HCT116 (cell line): ENCODE measurements around the gene KLK13. TPM values are rescaled to one million over a fixed set of nuclear protein-coding genes. Genes with fewer than 3 reads are reported as not detected.

Experiments used
- ATAC-seq: fragments of 200-7000 bp; cut with Tn5 transposase; 2 replicates; pipeline ENCODE4 v1.9.1; 2020; ENCODE audit warnings: mild to moderate bottlenecking, moderate library complexity
- BruUV-seq: library from RNA; stranded (reverse); fragments of 400-500 nt; replicated peaks from 2 replicates; lab custom pipeline; 2021; lab: Mats Ljungman, UMichigan
- CTCF ChIA-PET: fragments of 300-600 bp; sonication (Branson Sonifier 250); formaldehyde crosslinking; loops from one replicate; lab custom pipeline; 2021; ENCODE audit warnings: antibody characterized with exemption; lab: Charles Lee
- POLR2A ChIA-PET: fragments of 300-600, 350-600 bp; sonication (Branson Sonifier 250); formaldehyde crosslinking; loops from one replicate; lab custom pipeline; 2021; ENCODE audit warnings: antibody characterized with exemption; lab: Charles Lee
- RAD21 ChIA-PET, 2 experiments: fragments of 300-600 bp; sonication (Branson Sonifier 250); formaldehyde crosslinking; loops; one replicate each; lab custom pipeline; 2023; ENCODE audit warnings: low total read pairs in 2 of 2; ENCODE audit not compliant: uncharacterized antibody in 2 of 2, unreplicated experiment in 2 of 2, low non-redundant PET in 1 of 2; lab: Charles Lee
- DNase-seq: peaks from one replicate; pipeline ENCODE4 v3.0.0-alpha.2; 2010; ENCODE audit warnings: low read depth, low spot score
- H2AFZ ChIP-seq: fragments of 200-600 bp; shearing (Covaris generic), sonication (generic); 2 replicates; pipeline ENCODE4 v1.6.1; 2017; ENCODE audit warnings: low read depth, mixed run types, mixed read lengths, antibody characterized with exemption, low read length; ENCODE audit not compliant: poor library complexity, severe bottlenecking
- H3K27ac ChIP-seq: 2 replicates; pipeline ENCODE4 v1.5.1; 2012; ENCODE audit warnings: low read depth, low read length
- H3K27me3 ChIP-seq: fragments of 200-600 bp; sonication (generic); 2 replicates; pipeline ENCODE4 v1.6.1; 2016; ENCODE audit warnings: mixed run types, low read length, mixed read lengths; ENCODE audit not compliant: insufficient read depth
- H3K36me3 ChIP-seq, 2 experiments: fragments of 200-500 bp in 1 of 2; fragments of 200-600 bp in 1 of 2; sonication (Bioruptor generic) in 1 of 2; sonication (generic) in 1 of 2; 2 replicates each; pipeline versions ENCODE4 v1.5.1 to v1.6.1; 2014 to 2016; ENCODE audit warnings: low read length in 2 of 2, inconsistent platforms in 1 of 2, mixed read lengths in 1 of 2, mixed run types in 1 of 2; ENCODE audit not compliant: insufficient read depth in 2 of 2, control insufficient read depth in 1 of 2
- H3K4me1 ChIP-seq, 2 experiments: fragments of 200-600 bp in 1 of 2; sonication (generic) in 1 of 2; 2 replicates each; pipeline versions ENCODE4 v1.5.1 to v1.6.1; 2012 to 2017; ENCODE audit warnings: low read length in 2 of 2, inconsistent platforms in 1 of 2, mild to moderate bottlenecking in 1 of 2, mixed read lengths in 1 of 2, mixed run types in 1 of 2, moderate library complexity in 1 of 2; ENCODE audit not compliant: insufficient read depth in 2 of 2, control insufficient read depth in 1 of 2
- H3K4me2 ChIP-seq: fragments of 200-600 bp; sonication (generic); 2 replicates; pipeline ENCODE4 v1.6.1; 2017; ENCODE audit warnings: mixed run types, low read length, mixed read lengths
- H3K4me3 ChIP-seq, 2 experiments: fragments of 200-600 bp in 1 of 2; sonication (generic) in 1 of 2; replicated peaks in 1 of 2; 2 replicates each; pipeline ENCODE4 v1.5.1; 2011 to 2016; ENCODE audit warnings: low read length in 2 of 2, control low read depth in 1 of 2, low read depth in 1 of 2, mild to moderate bottlenecking in 1 of 2, mixed read lengths in 1 of 2, mixed run types in 1 of 2
- H3K79me2 ChIP-seq: fragments of 200-600 bp; sonication (generic); 2 replicates; pipeline ENCODE4 v1.6.1; 2017; ENCODE audit warnings: mild to moderate bottlenecking, mixed run types, low read length, moderate library complexity, mixed read lengths; ENCODE audit not compliant: insufficient read depth
- H3K9ac ChIP-seq: fragments of 200-600 bp; sonication (generic); 2 replicates; pipeline ENCODE4 v1.6.1; 2016; ENCODE audit warnings: low read length, mixed read lengths
- H3K9me2 ChIP-seq: fragments of 200-600 bp; sonication (generic), shearing (Covaris generic); 2 replicates; pipeline ENCODE4 v1.6.1; 2017; ENCODE audit warnings: mixed run types, mild to moderate bottlenecking, moderate library complexity; ENCODE audit not compliant: insufficient read depth
- H3K9me3 ChIP-seq, 2 experiments: fragments of 200-500 bp in 1 of 2; fragments of 200-600 bp in 1 of 2; sonication (Bioruptor generic) in 1 of 2; sonication (generic) in 1 of 2; 2 replicates each; pipeline ENCODE4 v1.6.1; 2014 to 2017; ENCODE audit warnings: low read length in 2 of 2, mixed read lengths in 2 of 2, inconsistent platforms in 1 of 2, low read depth in 1 of 2, mild to moderate bottlenecking in 1 of 2, mixed run types in 1 of 2, moderate library complexity in 1 of 2; ENCODE audit not compliant: control insufficient read depth in 1 of 2, insufficient read depth in 1 of 2
- H4K20me1 ChIP-seq: fragments of 200-600 bp; sonication (generic), shearing (Covaris generic); 2 replicates; pipeline ENCODE4 v1.6.1; 2017; ENCODE audit warnings: mixed run types, mild to moderate bottlenecking, moderate library complexity; ENCODE audit not compliant: insufficient read depth
- CBX3 ChIP-seq: IDR thresholded peaks from 2 replicates; pipeline ENCODE4 v1.6.1; 2012; ENCODE audit warnings: low read depth
- CTCF ChIP-seq, 3 experiments: fragments of 200-600 bp in 1 of 3; sonication (generic) in 1 of 3; IDR thresholded peaks in 2 of 3; conservative IDR thresholded peaks in 1 of 3; 2 replicates each; pipeline ENCODE4 v1.5.1; 2012 to 2017; ENCODE audit warnings: low read depth in 2 of 3, low read length in 2 of 3, antibody characterized with exemption in 1 of 3, borderline replicate concordance in 1 of 3, control low read depth in 1 of 3, mild to moderate bottlenecking in 1 of 3, mixed read lengths in 1 of 3, mixed run types in 1 of 3, moderate library complexity in 1 of 3; ENCODE audit not compliant: insufficient read depth in 1 of 3
- EGR1 ChIP-seq: IDR thresholded peaks from 2 replicates; pipeline ENCODE4 v1.6.1; 2012; ENCODE audit warnings: low read depth
- ELF1 ChIP-seq: IDR thresholded peaks from 2 replicates; pipeline ENCODE4 v1.6.1; 2012; ENCODE audit warnings: low read depth, borderline replicate concordance
- EZH2 ChIP-seq: fragments of 200-600 bp; sonication (generic); IDR thresholded peaks from 2 replicates; pipeline ENCODE4 v1.6.1; 2017; ENCODE audit warnings: antibody characterized with exemption, mixed run types
- EZH2phosphoT487 ChIP-seq: fragments of 200-600 bp; IDR thresholded peaks from 2 replicates; pipeline ENCODE4 v1.6.1; 2018; ENCODE audit warnings: antibody characterized with exemption, borderline replicate concordance
- FOSL1 ChIP-seq: IDR thresholded peaks from 2 replicates; pipeline ENCODE4 v1.6.1; 2012; ENCODE audit warnings: low read depth
- JUND ChIP-seq: IDR thresholded peaks from 2 replicates; pipeline ENCODE4 v1.6.1; 2012
- MAX ChIP-seq: IDR thresholded peaks from 2 replicates; pipeline ENCODE4 v1.6.1; 2012
- POLR2A ChIP-seq: IDR thresholded peaks from 2 replicates; pipeline ENCODE4 v1.7.0; 2011; ENCODE audit warnings: borderline replicate concordance; ENCODE audit not compliant: insufficient read depth, insufficient read length; ENCODE audit errors: extremely low read depth
- POLR2AphosphoS5 ChIP-seq: IDR thresholded peaks from 2 replicates; pipeline ENCODE4 v1.6.1; 2011; ENCODE audit warnings: mild to moderate bottlenecking, low read depth, low read length, moderate library complexity
- SP1 ChIP-seq: IDR thresholded peaks from 2 replicates; pipeline ENCODE4 v1.6.1; 2012; ENCODE audit warnings: low read depth
- SRF ChIP-seq: IDR thresholded peaks from 2 replicates; pipeline ENCODE4 v1.6.1; 2012; ENCODE audit warnings: low read depth
- TCF7L2 ChIP-seq: IDR thresholded peaks from 2 replicates; pipeline ENCODE4 v1.7.0; 2011; ENCODE audit warnings: borderline replicate concordance, inconsistent platforms; ENCODE audit not compliant: insufficient read depth, insufficient read length; ENCODE audit errors: extremely low read depth
- YY1 ChIP-seq: IDR thresholded peaks from 2 replicates; pipeline ENCODE4 v1.6.1; 2011; ENCODE audit warnings: low read length, low read depth, moderate library complexity, mild to moderate bottlenecking; ENCODE audit not compliant: insufficient replicate concordance; ENCODE audit errors: extremely low read depth
- ZBTB33 ChIP-seq: IDR thresholded peaks from 2 replicates; pipeline ENCODE4 v1.6.1; 2011; ENCODE audit warnings: mild to moderate bottlenecking, low read length, moderate library complexity; ENCODE audit not compliant: insufficient replicate concordance; ENCODE audit errors: extremely low read depth
- ZNF274 ChIP-seq: fragments of 200-500 bp; sonication (Bioruptor generic); IDR thresholded peaks from 2 replicates; pipeline ENCODE4 v1.6.1; 2014; ENCODE audit warnings: mild to moderate bottlenecking, low read depth, low read length, inconsistent platforms
- intact Hi-C: fragments of 100-400 bp; cut with micrococcal nuclease; formaldehyde crosslinking; loops from 2 replicates; pipeline ENCODE4 v1.10.0; 2022
- total RNA-seq: library from RNA; stranded (reverse); gene quantifications from one replicate; pipeline ENCODE4 v1.2.1, GENCODE V29; 2021; ENCODE audit not compliant: unreplicated experiment

KLK13 gene
- total RNA-seq, 1 experiment from 2014 or later = 3.2 TPM

DNA sequence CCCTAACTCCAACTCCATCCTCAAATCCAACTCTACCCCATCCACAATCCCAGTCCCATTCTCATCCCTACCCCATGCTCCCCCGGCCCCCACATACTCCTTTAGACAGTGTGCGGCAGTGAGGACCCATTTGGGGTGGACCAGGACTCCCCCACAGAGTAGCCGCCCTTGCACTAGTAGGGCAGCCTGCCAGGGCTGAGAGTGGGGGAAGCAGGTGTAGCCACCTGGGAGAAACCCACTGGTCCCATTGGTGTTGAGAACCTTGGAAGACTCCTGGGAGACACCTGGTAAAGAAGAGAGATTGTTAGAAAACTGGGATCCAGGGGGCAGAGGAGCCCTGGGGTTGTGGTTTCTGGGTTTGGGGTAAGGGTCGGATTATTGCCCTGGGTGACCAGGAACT is 4.6 kb downstream of the KLK13 start:
- RAD21 ChIA-PET = no interaction called here

More for the DNA sequence above, 4.6 kb downstream of the KLK13 start:
- intact Hi-C loops = no loop called here
- Histone ChIP-seq H3K4me3 (no peak overlapping the region), H3K27ac (no peak overlapping the region), H3K9me2 (no peaks in the 10 kb centered on the region), H3K79me2 (no peaks in the 10 kb centered on the region), H3K9me3 (no peaks in the 10 kb centered on the region), H3K9ac (no peak overlapping the region), H3K36me3 (no peaks in the 10 kb centered on the region), H2AFZ (no peak overlapping the region), H3K4me1 (peaks cover 9 to 21% of the 10 kb centered on the region in 2 experiments), H4K20me1 (no peaks in the 10 kb centered on the region), H3K27me3 (no peaks in the 10 kb centered on the region; the same call in 1 of the 2 replicates), H3K4me2 (no peak overlapping the region)
- DNase-seq (no peak), ATAC-seq (no peak)
- no TSS peak for BruUV-seq
- TF ChIP-seq TCF7L2 (no peak), CTCF (IDR thresholded peaks at IDR 0.05 in 2 of 3, conservative IDR thresholded peaks at IDR 0.05 in 1 of 3; ENCODE audit: borderline replicate concordance in 1 of 3, insufficient read depth in 1 of 3, low read depth in 2 of 3, low read length in 2 of 3) (no peak), CBX3 (no peak), ELF1 (no peak), JUND (no peak), ZBTB33 (no peak), MAX (no peak), EZH2 (no peak), FOSL1 (no peak), SP1 (no peak), EGR1 (no peak), EZH2phosphoT487 (no peak), ZNF274 (no peak), POLR2AphosphoS5 (no peak), POLR2A (no peak), SRF (no peak), YY1 (no peak)
- CTCF ChIA-PET = no interaction called here
- POLR2A ChIA-PET = no interaction called here
